RPMI8226 (cell line): ENCODE measurements around the gene MYL12B.
A peak's percentile ranks its signal among the peaks of the same experiment; 100 is the strongest.
"Not testable (repeated sequence)": the region's sequence is repeated elsewhere in the genome, so short reads cannot be mapped to it uniquely, and the experiment has no call there.

Source experiments
- DNase-seq: peaks from one replicate; pipeline ENCODE4 v3.0.0-alpha.2; 2015

Gene MYL12B

DNA sequence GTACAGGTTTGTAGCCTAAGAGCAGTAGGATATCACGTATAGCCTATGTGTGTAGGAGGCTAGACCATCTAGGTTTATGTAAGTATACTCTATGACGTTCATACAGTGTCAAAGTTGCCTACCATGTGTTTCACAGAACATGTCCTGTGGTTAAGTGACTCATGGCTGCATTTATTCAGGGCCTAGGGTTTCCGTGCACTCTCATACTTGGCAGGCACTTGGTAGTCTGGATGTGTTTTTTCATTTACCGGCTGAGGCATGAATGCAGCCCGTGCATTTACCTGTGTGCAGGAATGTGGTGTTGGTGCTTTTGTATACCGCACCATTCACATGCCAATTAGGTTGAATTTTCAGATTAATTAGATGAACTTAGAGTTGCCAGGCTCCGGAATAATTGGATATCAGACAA is 43.4 kb downstream of the MYL12B start:
- DNase-seq = peak; percentile 51

DNA sequence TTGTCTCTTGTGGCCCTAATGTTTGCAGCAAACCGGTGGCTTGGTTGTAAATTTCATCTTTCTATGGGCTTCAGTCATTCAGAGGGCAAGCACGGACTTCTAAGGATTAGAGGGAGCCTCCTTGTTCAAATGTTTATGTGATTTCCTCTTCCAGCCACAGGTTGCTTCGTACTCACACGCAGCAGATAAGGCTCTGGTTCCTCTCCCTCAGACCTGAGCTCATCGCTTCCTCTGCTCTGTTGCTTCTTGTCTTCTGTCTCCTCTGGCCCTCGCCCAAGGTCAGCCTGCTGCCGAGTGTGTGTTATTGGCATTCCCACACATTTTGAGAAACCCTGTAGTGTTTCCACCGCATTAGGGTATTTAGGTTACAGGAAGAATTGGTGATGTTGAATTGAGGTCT is 44.0 kb downstream of the MYL12B start:
- peak; percentile 42 for DNase-seq

- no peak for DNase-seq
Observed at GRCh38 chr18:3306391-3306790, 44.5 kb downstream of the MYL12B start.

GRCh38 chr18:3313685-3314084 is 51.8 kb downstream of the MYL12B start:
- no peak for DNase-seq

DNA sequence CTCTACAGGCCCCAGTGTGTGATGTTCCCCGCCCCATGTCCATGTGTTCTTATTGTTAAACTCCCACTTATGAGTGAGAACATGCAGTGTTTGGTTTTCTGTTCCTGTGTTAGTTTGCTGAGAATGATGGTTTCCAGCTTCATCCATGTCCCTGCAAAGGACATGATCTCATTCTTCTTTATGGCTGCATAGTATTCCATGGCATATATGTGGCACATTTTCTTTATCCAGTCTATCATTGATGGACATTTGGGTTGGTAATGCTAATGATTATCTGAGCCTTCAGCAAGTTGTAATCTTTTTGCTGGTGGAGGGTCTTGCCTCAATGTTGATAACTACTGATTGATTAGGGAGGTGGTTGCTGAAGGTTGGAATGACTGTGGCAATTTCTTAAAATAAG is 53.4 kb downstream of the MYL12B start:
- DNase-seq = not testable (repeated sequence)

DNA sequence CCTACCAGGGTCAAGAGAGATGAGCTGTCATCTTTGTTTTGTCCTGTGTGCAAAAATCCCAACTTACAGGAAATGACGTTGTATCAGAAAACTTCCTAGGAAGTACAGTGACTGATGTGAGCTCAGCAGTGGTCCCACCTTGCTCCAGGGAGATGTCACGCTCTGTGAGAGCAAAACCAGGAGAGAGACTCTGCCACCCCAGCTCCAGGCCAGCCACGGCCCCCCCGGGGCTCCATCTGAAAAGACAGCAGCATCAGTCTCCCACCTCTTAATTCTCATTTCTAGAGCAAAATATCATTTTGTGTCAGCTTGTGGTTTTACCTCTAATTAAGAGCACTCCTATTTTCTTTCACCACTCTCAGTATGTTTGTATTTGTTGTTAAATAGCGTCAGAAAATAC is 57.5 kb downstream of the MYL12B start:
- no peak for DNase-seq

DNA sequence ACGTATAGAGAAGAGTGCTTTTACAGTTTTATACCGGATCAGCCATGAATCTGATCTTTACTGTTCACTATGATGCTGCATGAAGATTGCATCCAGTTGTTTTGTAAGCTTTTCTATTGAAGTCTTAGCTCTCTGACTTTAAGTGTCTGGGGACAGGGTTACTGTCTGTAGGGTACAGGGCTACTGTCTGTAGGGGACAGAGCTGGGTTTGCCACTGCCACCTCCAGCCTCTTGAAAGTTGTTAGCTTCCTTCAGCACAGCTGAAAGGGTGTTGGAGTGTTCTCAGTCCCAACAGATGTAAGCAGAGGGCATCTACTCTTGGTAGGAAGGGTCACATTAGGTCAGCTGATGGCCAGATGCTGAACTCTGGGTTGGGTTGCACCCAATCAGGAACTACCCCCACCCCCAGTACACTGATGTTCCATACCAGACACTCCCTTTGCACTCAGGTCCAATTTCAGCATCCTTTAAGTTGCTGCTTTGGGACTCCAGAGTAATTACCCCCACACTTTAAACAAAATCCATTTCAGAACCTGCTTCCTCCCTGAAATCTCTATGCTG is 58.0 kb downstream of the MYL12B start:
- no peak for DNase-seq

DNA sequence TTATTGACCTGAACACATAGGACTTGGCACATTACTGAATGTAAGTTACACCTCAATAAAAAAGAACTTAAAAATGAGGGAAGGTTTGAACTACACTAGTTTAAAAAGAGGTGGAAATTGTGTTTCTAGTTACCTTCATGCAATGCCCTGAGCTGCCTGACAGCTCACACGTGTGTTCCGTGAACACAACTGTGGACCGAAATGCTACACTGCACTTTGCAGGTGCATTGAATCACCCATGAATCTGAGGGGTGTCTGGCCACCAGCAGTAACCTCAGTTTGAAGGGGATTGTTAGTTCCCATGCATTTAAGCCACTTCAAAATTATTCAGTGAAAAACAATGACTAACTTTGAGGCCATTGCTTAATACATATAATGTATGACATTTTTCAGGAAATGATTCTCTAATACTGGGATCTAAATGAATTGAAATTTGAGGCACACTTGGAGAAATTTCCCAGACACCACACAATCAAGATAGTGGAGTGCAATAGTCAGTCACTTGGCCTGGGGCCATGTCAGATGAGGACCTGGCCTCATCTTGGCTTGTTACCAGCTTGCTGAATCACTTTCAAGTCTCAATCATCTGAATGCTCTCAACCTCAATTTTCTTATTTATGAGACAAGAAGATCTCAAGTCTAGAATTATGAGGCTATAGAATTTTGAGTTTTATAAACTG is 59.3 kb downstream of the MYL12B start:
- peak; percentile 73 for DNase-seq

- DNase-seq = peak; percentile 55
Observed at GRCh38 chr18:3323900-3324299, 62.0 kb downstream of the MYL12B start.
